ENCODE data around the gene PLEKHA1. TPM values are rescaled to one million over a fixed set of nuclear protein-coding genes. Genes with fewer than 3 reads are reported as not detected.

The PLEKHA1 gene
- total RNA-seq, 2 experiments from 2014 or later = 5.5 to 7.3 TPM

DNA sequence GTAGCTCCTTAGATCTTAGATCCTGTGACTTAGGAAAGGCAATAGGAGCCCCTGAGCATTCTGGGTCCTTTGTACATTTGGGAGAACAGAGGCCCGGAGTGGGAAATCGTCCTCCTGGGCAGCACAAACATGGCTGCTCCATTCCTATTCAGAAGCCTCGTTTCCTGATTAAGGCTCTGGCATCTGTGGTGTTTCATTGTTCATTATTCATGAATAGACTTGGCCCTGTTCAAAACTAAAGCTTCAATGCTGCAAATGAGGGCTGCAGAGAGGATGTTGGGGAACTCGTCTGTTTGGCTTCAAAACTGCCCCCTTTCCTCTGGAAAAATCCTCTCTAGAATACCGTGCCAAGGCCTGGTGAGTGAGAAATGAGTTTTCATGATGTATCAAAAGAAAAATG, 83.4 kb downstream of the PLEKHA1 start:
- intact Hi-C loops (cut with micrococcal nuclease; ENCODE audit: unreplicated experiment) = no loop called here

GRCh38 chr10:122458693-122459092, 84.2 kb downstream of the PLEKHA1 start:
- BruUV-seq (replicated peaks) = no TSS peak
- ChIA-PET CTCF (ENCODE audit: unreplicated experiment) (no interaction called here), POLR2A (no interaction called here)
- Histone ChIP-seq H3K4me3 (ENCODE audit: low read depth, low read length, poor library complexity, severe bottlenecking) (no peak overlapping the region), H4K20me1 (ENCODE audit: insufficient read depth, low read length) (no peaks in the 10 kb centered on the region), H3K4me2 (ENCODE audit: low read length) (no peak overlapping the region), H3K27ac (ENCODE audit: low read depth, low read length, poor library complexity, severe bottlenecking) (no peak overlapping the region), H3K4me1 (ENCODE audit: insufficient read depth, low read length, poor library complexity, severe bottlenecking) (no peaks in the 10 kb centered on the region), H3K9me2 (ENCODE audit: insufficient read depth, low read length) (no peaks in the 10 kb centered on the region), H3K79me2 (ENCODE audit: insufficient read depth, low read depth, low read length) (no peaks in the 10 kb centered on the region), H3K9me3 (ENCODE audit: low read length) (no peaks in the 10 kb centered on the region), H3K36me3 (ENCODE audit: insufficient read depth, low read length) (no peaks in the 10 kb centered on the region), H2AFZ (ENCODE audit: low read length) (no peak overlapping the region)
- no peak for DNase-seq (ENCODE audit: low spot score)
- intact Hi-C loops (cut with micrococcal nuclease; ENCODE audit: unreplicated experiment) = no loop called here
- TF ChIP-seq EZH2phosphoT487 (IDR thresholded peaks at IDR 0.05; ENCODE audit: borderline replicate concordance, low read depth, low read length) (no peak), CTCF (conservative IDR thresholded peaks at IDR 0.05; ENCODE audit: low read length) (no peak)

More for the DNA sequence above, 83.4 kb downstream of the PLEKHA1 start:
- Histone ChIP-seq H3K4me2 (ENCODE audit: low read length) (no peak overlapping the region), H3K4me3 (ENCODE audit: low read depth, low read length, poor library complexity, severe bottlenecking) (no peak overlapping the region), H3K27ac (ENCODE audit: low read depth, low read length, poor library complexity, severe bottlenecking) (no peak overlapping the region), H4K20me1 (ENCODE audit: insufficient read depth, low read length) (no peaks in the 10 kb centered on the region), H3K9me3 (ENCODE audit: low read length) (no peaks in the 10 kb centered on the region), H3K79me2 (ENCODE audit: insufficient read depth, low read depth, low read length) (no peaks in the 10 kb centered on the region), H2AFZ (ENCODE audit: low read length) (no peak overlapping the region), H3K4me1 (ENCODE audit: insufficient read depth, low read length, poor library complexity, severe bottlenecking) (no peaks in the 10 kb centered on the region), H3K9me2 (ENCODE audit: insufficient read depth, low read length) (no peaks in the 10 kb centered on the region), H3K36me3 (ENCODE audit: insufficient read depth, low read length) (no peaks in the 10 kb centered on the region)
- POLR2A ChIA-PET = no interaction called here
- BruUV-seq (replicated peaks) = no TSS peak
- no peak for DNase-seq (ENCODE audit: low spot score)
- TF ChIP-seq EZH2phosphoT487 (IDR thresholded peaks at IDR 0.05; ENCODE audit: borderline replicate concordance, low read depth, low read length) (no peak), CTCF (conservative IDR thresholded peaks at IDR 0.05; ENCODE audit: low read length) (no peak)
- CTCF ChIA-PET (ENCODE audit: unreplicated experiment) = interaction anchor here (1.0 kb wide), 1 partner anchor 9 kb away, joined by 3 read pairs; no protein-coding TSS in a partner anchor

DNA sequence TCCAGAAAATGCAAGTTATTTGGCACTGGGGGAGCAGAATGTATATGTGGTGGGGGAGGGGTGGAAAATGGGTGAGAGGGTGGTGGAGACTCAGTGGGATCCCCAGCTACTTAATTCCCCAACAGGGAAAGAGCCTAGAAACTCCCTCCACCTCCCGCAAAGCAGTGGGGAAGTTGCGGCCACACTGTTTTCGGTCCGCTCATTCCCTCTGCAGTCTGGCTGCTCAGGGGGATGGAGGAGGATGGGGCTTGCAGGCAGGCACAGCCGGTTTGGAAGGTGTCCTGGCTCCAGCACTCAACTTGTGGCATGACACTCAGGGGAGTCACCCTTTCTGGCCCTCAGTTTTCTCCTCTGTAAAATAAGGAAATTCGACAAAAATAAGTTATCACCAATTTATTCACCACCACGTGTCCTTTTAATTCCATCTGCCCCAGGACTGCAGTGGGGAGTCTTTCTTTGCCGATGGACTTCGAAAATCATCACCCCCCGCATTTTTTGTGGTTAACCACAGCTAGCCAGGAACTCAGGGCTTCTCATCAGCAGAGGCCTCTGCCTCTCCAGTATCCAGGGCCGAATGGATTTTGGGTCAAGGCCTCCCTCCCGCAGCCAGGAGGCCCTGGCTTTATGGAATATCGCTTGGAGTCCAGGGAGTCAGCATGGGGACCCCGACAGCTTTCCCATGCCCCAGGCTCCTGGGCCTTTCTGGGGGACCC, 85.2 kb downstream of the PLEKHA1 start:
- CTCF ChIA-PET (ENCODE audit: unreplicated experiment) = no interaction called here
- intact Hi-C loops (cut with micrococcal nuclease; ENCODE audit: unreplicated experiment) = no loop called here

More for the DNA sequence above, 85.2 kb downstream of the PLEKHA1 start:
- Histone ChIP-seq H3K4me2 (ENCODE audit: low read length) (no peak overlapping the region), H3K27ac (ENCODE audit: low read depth, low read length, poor library complexity, severe bottlenecking) (no peak overlapping the region), H4K20me1 (ENCODE audit: insufficient read depth, low read length) (no peaks in the 10 kb centered on the region), H3K4me1 (ENCODE audit: insufficient read depth, low read length, poor library complexity, severe bottlenecking) (no peaks in the 10 kb centered on the region), H3K36me3 (ENCODE audit: insufficient read depth, low read length) (no peaks in the 10 kb centered on the region), H3K79me2 (ENCODE audit: insufficient read depth, low read depth, low read length) (no peaks in the 10 kb centered on the region), H2AFZ (ENCODE audit: low read length) (no peak overlapping the region), H3K4me3 (ENCODE audit: low read depth, low read length, poor library complexity, severe bottlenecking) (no peak overlapping the region), H3K9me3 (ENCODE audit: low read length) (no peaks in the 10 kb centered on the region), H3K9me2 (ENCODE audit: insufficient read depth, low read length) (no peaks in the 10 kb centered on the region)
- BruUV-seq (replicated peaks) = no TSS peak
- no peak for DNase-seq (ENCODE audit: low spot score)
- POLR2A ChIA-PET = no interaction called here
- TF ChIP-seq EZH2phosphoT487 (IDR thresholded peaks at IDR 0.05; ENCODE audit: borderline replicate concordance, low read depth, low read length) (no peak), CTCF (conservative IDR thresholded peaks at IDR 0.05; ENCODE audit: low read length) (no peak)

Measured in OCI-LY7 (cell line).